Measurements from ENCODE around the gene TMEM30A. TPM values are rescaled to one million over a fixed set of nuclear protein-coding genes. Genes with fewer than 3 reads are reported as not detected.
A peak's percentile ranks its signal among the peaks of the same experiment; 100 is the strongest.

Gene TMEM30A
- total RNA-seq, 4 donors from 2014 or later = 28.9 to 86.2 (median 56.5) TPM

GRCh38 chr6:75233092-75233615, 51.4 kb downstream of the TMEM30A start:
- Histone ChIP-seq H3K9me3 (no peaks in the 10 kb centered on the region), H3K27me3 (no peaks in the 10 kb centered on the region), H3K4me1 (peaks cover 0 to 6% (median 0%) of the 10 kb centered on the region in 4 donors), H3K36me3 (peaks cover 0 to 16% (median 5%) of the 10 kb centered on the region in 4 donors), H3K27ac (no peak overlapping the region), H3K4me3 (no peak overlapping the region)
- in situ Hi-C loops (cut with MboI; ENCODE audit: low pct_ligation_motif_present in 1 of 4, low pct_unique_long_range_greater_than_20kb in 1 of 4, low sequenced_read_pairs in 3 of 4) (no loop called here), intact Hi-C loops (cut with DNase I; ENCODE audit: low total_unique reads) (no loop called here)
- 82 to 90% methylated on average over 2 to 4 of the region's 4 CpGs for WGBS, 2 donors (ENCODE audit: low coverage in 1 of 2)
- TF ChIP-seq EP300 (IDR thresholded peaks at IDR 0.05; ENCODE audit: low read depth) = no peak
- DNase-seq = no peak

GRCh38 chr6:75230484-75231325, 53.9 kb downstream of the TMEM30A start:
- Histone ChIP-seq H3K4me3 (no peak overlapping the region), H3K27me3 (no peaks in the 10 kb centered on the region), H3K36me3 (no peaks in the 10 kb centered on the region), H3K4me1 (peaks cover 0 to 8% (median 0%) of the 10 kb centered on the region in 4 donors), H3K9me3 (no peaks in the 10 kb centered on the region), H3K27ac (no peak overlapping the region)
- TF ChIP-seq CTCF (IDR thresholded peaks at IDR 0.05) (peak; percentile 58 to 64 (median 60)), EP300 (IDR thresholded peaks at IDR 0.05; ENCODE audit: low read depth) (no peak), POLR2A (IDR thresholded peaks at IDR 0.05) (no peak)
- in situ Hi-C loops (cut with MboI; ENCODE audit: low pct_ligation_motif_present in 1 of 4, low pct_unique_long_range_greater_than_20kb in 1 of 4, low sequenced_read_pairs in 3 of 4) = no loop called here
- 58 to 60% methylated on average over 10 of the region's 10 CpGs for WGBS, 2 donors (ENCODE audit: low coverage in 1 of 2)
- intact Hi-C loops (cut with DNase I; ENCODE audit: low total_unique reads) = no loop called here
- peak; percentile 34 for DNase-seq

GRCh38 chr6:75224303-75224926, 60.2 kb downstream of the TMEM30A start:
- no peak overlapping the region for H3K4me3 ChIP-seq
- TF ChIP-seq CTCF (IDR thresholded peaks at IDR 0.05) (no peak), POLR2A (IDR thresholded peaks at IDR 0.05) (no peak), POLR2AphosphoS5 (IDR thresholded peaks at IDR 0.05) (no peak), EP300 (IDR thresholded peaks at IDR 0.05; ENCODE audit: low read depth) (no peak)
- in situ Hi-C loops (cut with MboI; ENCODE audit: low pct_ligation_motif_present in 1 of 4, low pct_unique_long_range_greater_than_20kb in 1 of 4, low sequenced_read_pairs in 3 of 4) (loop anchor here in 3 of 4 donors (25.0 kb wide), 4 partner anchors 812 to 1487 kb away; no protein-coding TSS in a partner anchor), intact Hi-C loops (cut with DNase I; ENCODE audit: low total_unique reads) (no loop called here)
- H3K9me3 ChIP-seq = no peaks in the 10 kb centered on the region
- no peaks in the 10 kb centered on the region for H3K36me3 ChIP-seq
- peaks cover 0 to 16% (median 0%) of the 10 kb centered on the region in 4 donors for H3K4me1 ChIP-seq
- DNase-seq = no peak
- H3K27me3 ChIP-seq = no peaks in the 10 kb centered on the region
- no peak overlapping the region for H3K27ac ChIP-seq
- 64 to 68% methylated on average over 2 to 6 of the region's 6 CpGs for WGBS, 2 donors (ENCODE audit: low coverage in 1 of 2)

- Histone ChIP-seq H3K9me3 (no peaks in the 10 kb centered on the region), H3K4me1 (peaks cover 0 to 16% (median 0%) of the 10 kb centered on the region in 4 donors), H3K36me3 (no peaks in the 10 kb centered on the region), H3K27ac (no peak overlapping the region), H3K4me3 (no peak overlapping the region), H3K27me3 (no peaks in the 10 kb centered on the region)
- TF ChIP-seq EP300 (IDR thresholded peaks at IDR 0.05; ENCODE audit: low read depth) = no peak
- TF ChIP-seq POLR2AphosphoS5 (IDR thresholded peaks at IDR 0.05) = no peak
- TF ChIP-seq POLR2A (IDR thresholded peaks at IDR 0.05) = no peak
- no peak for TF ChIP-seq CTCF (IDR thresholded peaks at IDR 0.05)
- WGBS, 2 donors (ENCODE audit: low coverage in 1 of 2) = 71 to 79% methylated on average over 2 of the region's 2 CpGs
- in situ Hi-C loops (cut with MboI; ENCODE audit: low pct_ligation_motif_present in 1 of 4, low pct_unique_long_range_greater_than_20kb in 1 of 4, low sequenced_read_pairs in 3 of 4) (loop anchor here in 3 of 4 donors (25.0 kb wide), 4 partner anchors 811 to 1486 kb away; no protein-coding TSS in a partner anchor), intact Hi-C loops (cut with DNase I; ENCODE audit: low total_unique reads) (no loop called here)
- no peak for DNase-seq
Observed at GRCh38 chr6:75223428-75223827, 61.2 kb downstream of the TMEM30A start.
